ENCODE measurements around the gene LHX1.

DNA sequence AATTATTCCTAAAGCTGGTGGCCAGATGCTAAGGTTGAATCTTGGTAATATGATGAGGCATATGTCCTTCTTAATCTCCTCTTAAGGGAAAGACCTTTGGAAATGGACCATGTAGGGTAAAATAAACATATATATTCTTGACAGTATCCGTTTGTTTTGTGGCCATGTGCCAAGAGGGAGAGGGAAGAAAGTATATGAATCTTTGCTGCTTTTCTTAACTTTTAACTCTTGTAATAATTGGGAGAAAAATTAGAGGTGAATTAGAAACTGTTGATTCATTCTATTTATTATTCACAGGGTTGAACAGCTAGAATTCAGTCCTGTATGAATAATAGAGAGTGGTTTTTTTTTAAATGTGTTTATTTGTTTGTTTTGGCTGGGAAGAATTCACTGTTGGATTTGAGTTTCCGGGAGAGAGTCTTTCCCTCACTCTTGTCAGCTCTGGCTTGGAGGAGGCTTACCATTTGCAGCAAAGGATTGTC, 43.0 kb downstream of the LHX1 start:
- TF ChIP-seq, protein P1, sequence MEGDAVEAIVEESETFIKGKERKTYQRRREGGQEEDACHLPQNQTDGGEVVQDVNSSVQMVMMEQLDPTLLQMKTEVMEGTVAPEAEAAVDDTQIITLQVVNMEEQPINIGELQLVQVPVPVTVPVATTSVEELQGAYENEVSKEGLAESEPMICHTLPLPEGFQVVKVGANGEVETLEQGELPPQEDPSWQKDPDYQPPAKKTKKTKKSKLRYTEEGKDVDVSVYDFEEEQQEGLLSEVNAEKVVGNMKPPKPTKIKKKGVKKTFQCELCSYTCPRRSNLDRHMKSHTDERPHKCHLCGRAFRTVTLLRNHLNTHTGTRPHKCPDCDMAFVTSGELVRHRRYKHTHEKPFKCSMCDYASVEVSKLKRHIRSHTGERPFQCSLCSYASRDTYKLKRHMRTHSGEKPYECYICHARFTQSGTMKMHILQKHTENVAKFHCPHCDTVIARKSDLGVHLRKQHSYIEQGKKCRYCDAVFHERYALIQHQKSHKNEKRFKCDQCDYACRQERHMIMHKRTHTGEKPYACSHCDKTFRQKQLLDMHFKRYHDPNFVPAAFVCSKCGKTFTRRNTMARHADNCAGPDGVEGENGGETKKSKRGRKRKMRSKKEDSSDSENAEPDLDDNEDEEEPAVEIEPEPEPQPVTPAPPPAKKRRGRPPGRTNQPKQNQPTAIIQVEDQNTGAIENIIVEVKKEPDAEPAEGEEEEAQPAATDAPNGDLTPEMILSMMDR (IDR thresholded peaks at IDR 0.05; ENCODE audit: poor library complexity, severe bottlenecking): no peak
- TF ChIP-seq TAF1 (IDR thresholded peaks at IDR 0.05; ENCODE audit: low read depth): no peak
